ENCODE results near the gene STK24. TPM values are rescaled to one million over a fixed set of nuclear protein-coding genes. Genes with fewer than 3 reads are reported as not detected.

The STK24 gene
- total RNA-seq, 1 experiment from 2014 or later, result 84.8 TPM

- CTCF ChIA-PET, result no interaction called here
- peaks cover 10% of the 10 kb centered on the region for H3K36me3 ChIP-seq (ENCODE audit: insufficient read depth, low read length, poor library complexity, severe bottlenecking)
- H3K9me3 ChIP-seq (ENCODE audit: low read depth, low read length, poor library complexity, severe bottlenecking), result no peaks in the 10 kb centered on the region
- peaks cover 1% of the 10 kb centered on the region for H3K4me1 ChIP-seq (ENCODE audit: insufficient read depth, low read length, poor library complexity, severe bottlenecking)
- DNase-seq (ENCODE audit: low spot score), result no peak
- intact Hi-C loops (cut with micrococcal nuclease; ENCODE audit: unreplicated experiment), result no loop called here
- no peak overlapping the region for H3K4me3 ChIP-seq (ENCODE audit: low read depth, low read length, poor library complexity, severe bottlenecking)
- BruUV-seq (replicated peaks), result no TSS peak
- H3K27ac ChIP-seq (ENCODE audit: low read depth, low read length, poor library complexity, severe bottlenecking), result no peak overlapping the region
- no peaks in the 10 kb centered on the region for H3K27me3 ChIP-seq (replicated peaks; ENCODE audit: insufficient read depth, low read depth, low read length, poor library complexity)
- POLR2A ChIA-PET (ENCODE audit: low non-redundant PET), result no interaction called here
- TF ChIP-seq CTCF (conservative IDR thresholded peaks at IDR 0.05; ENCODE audit: low read depth, low read length) (no peak), EZH2 (IDR thresholded peaks at IDR 0.05; ENCODE audit: borderline replicate concordance, low read depth, low read length, poor library complexity, severe bottlenecking) (no peak)
Observed at GRCh38 chr13:98440390-98441055, 136.4 kb downstream of the STK24 start.

GRCh38 chr13:98439896-98440295 lies 137.0 kb downstream of the STK24 start:
- intact Hi-C loops (cut with micrococcal nuclease; ENCODE audit: unreplicated experiment), result loop anchor here (10.0 kb wide), 1 partner anchor 585 kb away; no protein-coding TSS in a partner anchor
- no peaks in the 10 kb centered on the region for H3K4me1 ChIP-seq (ENCODE audit: insufficient read depth, low read length, poor library complexity, severe bottlenecking)
- H3K27ac ChIP-seq (ENCODE audit: low read depth, low read length, poor library complexity, severe bottlenecking), result no peak overlapping the region
- H3K36me3 ChIP-seq (ENCODE audit: insufficient read depth, low read length, poor library complexity, severe bottlenecking), result peaks cover 10% of the 10 kb centered on the region
- POLR2A ChIA-PET (ENCODE audit: low non-redundant PET), result no interaction called here
- no peaks in the 10 kb centered on the region for H3K27me3 ChIP-seq (replicated peaks; ENCODE audit: insufficient read depth, low read depth, low read length, poor library complexity)
- H3K4me3 ChIP-seq (ENCODE audit: low read depth, low read length, poor library complexity, severe bottlenecking), result no peak overlapping the region
- BruUV-seq (replicated peaks), result no TSS peak
- no peaks in the 10 kb centered on the region for H3K9me3 ChIP-seq (ENCODE audit: low read depth, low read length, poor library complexity, severe bottlenecking)
- no peak for DNase-seq (ENCODE audit: low spot score)
- TF ChIP-seq EZH2 (IDR thresholded peaks at IDR 0.05; ENCODE audit: borderline replicate concordance, low read depth, low read length, poor library complexity, severe bottlenecking), result no peak
- TF ChIP-seq CTCF (conservative IDR thresholded peaks at IDR 0.05; ENCODE audit: low read depth, low read length), result no peak
- CTCF ChIA-PET, result no interaction called here

- Histone ChIP-seq H3K9me3 (ENCODE audit: low read depth, low read length, poor library complexity, severe bottlenecking) (no peaks in the 10 kb centered on the region), H3K27ac (ENCODE audit: low read depth, low read length, poor library complexity, severe bottlenecking) (no peak overlapping the region), H3K4me3 (ENCODE audit: low read depth, low read length, poor library complexity, severe bottlenecking) (no peak overlapping the region), H3K27me3 (replicated peaks; ENCODE audit: insufficient read depth, low read depth, low read length, poor library complexity) (no peaks in the 10 kb centered on the region), H3K36me3 (ENCODE audit: insufficient read depth, low read length, poor library complexity, severe bottlenecking) (peaks cover 10% of the 10 kb centered on the region), H3K4me1 (ENCODE audit: insufficient read depth, low read length, poor library complexity, severe bottlenecking) (no peaks in the 10 kb centered on the region)
- intact Hi-C loops (cut with micrococcal nuclease; ENCODE audit: unreplicated experiment), result loop anchor here (10.0 kb wide), 1 partner anchor 584 kb away; no protein-coding TSS in a partner anchor
- no peak for DNase-seq (ENCODE audit: low spot score)
- CTCF ChIA-PET, result no interaction called here
- POLR2A ChIA-PET (ENCODE audit: low non-redundant PET), result no interaction called here
- BruUV-seq (replicated peaks), result no TSS peak
- TF ChIP-seq EZH2 (IDR thresholded peaks at IDR 0.05; ENCODE audit: borderline replicate concordance, low read depth, low read length, poor library complexity, severe bottlenecking), result no peak
- no peak for TF ChIP-seq CTCF (conservative IDR thresholded peaks at IDR 0.05; ENCODE audit: low read depth, low read length)
Observed at GRCh38 chr13:98439126-98439828, 137.6 kb downstream of the STK24 start.

Data from A673 (cell line).